ENCODE measurements around the gene SH3YL1.
"Not testable (repeated sequence)": the region's sequence is repeated elsewhere in the genome, so short reads cannot be mapped to it uniquely, and the experiment has no call there.

The SH3YL1 gene

GRCh38 chr2:177733-178132, 86.1 kb downstream of the SH3YL1 start:
- no peak for DNase-seq (ENCODE audit: low read depth)

GRCh38 chr2:176917-177316, 86.9 kb downstream of the SH3YL1 start:
- no peak for DNase-seq (ENCODE audit: low read depth)

- DNase-seq (ENCODE audit: low read depth) = no peak
These were observed 87.7 kb downstream of the SH3YL1 start for GRCh38 chr2:175880-176820.

GRCh38 chr2:175161-175786, 88.6 kb downstream of the SH3YL1 start:
- DNase-seq (ENCODE audit: low read depth) = no peak

GRCh38 chr2:172120-172519, 91.7 kb downstream of the SH3YL1 start:
- DNase-seq (ENCODE audit: low read depth) = not testable (repeated sequence)

- DNase-seq (ENCODE audit: low read depth) = no peak
These were observed 94.1 kb downstream of the SH3YL1 start for GRCh38 chr2:169741-170140.
